Caco-2 (cell line): ENCODE results near the gene C5orf15. TPM values are rescaled to one million over a fixed set of nuclear protein-coding genes. Genes with fewer than 3 reads are reported as not detected.
"Not testable (repeated sequence)": the region's sequence is repeated elsewhere in the genome, so short reads cannot be mapped to it uniquely, and the experiment has no call there.

Experiments used
- BruUV-seq: library from RNA; stranded (reverse); fragments of 400-500 nt; replicated peaks from 2 replicates; lab custom pipeline; 2021; lab: Mats Ljungman, UMichigan
- CTCF ChIA-PET: fragments of 300-600 bp; sonication (Branson Sonifier 250); formaldehyde crosslinking; loops from one replicate; lab custom pipeline; 2022; ENCODE audit warnings: antibody characterized with exemption; lab: Charles Lee
- POLR2A ChIA-PET: fragments of 300-600 bp; sonication (Branson Sonifier 250); formaldehyde crosslinking; loops from one replicate; lab custom pipeline; 2022; ENCODE audit warnings: antibody characterized with exemption; lab: Charles Lee
- DNase-seq, 2 experiments: peaks; one replicate each; pipeline versions ENCODE4 v3.0.0 to v3.0.0-alpha.2; 2020 to 2022
- H3K27me3 ChIP-seq: replicated peaks from 2 replicates; pipeline ENCODE4 v1.6.0; 2011; ENCODE audit warnings: low read length; ENCODE audit not compliant: control insufficient read depth, insufficient read depth
- H3K36me3 ChIP-seq: 2 replicates; pipeline ENCODE4 v1.5.1; 2011; ENCODE audit warnings: low read length; ENCODE audit not compliant: control insufficient read depth, insufficient read depth
- H3K4me1 ChIP-seq: fragments of 250-450 bp; sonication (Bioruptor Pico); 2 replicates; pipeline ENCODE4 v1.5.1; 2020; ENCODE audit warnings: mild to moderate bottlenecking
- H3K4me3 ChIP-seq: 2 replicates; pipeline ENCODE4 v1.5.1; 2011; ENCODE audit warnings: low read depth, mild to moderate bottlenecking, control low read depth, low read length
- H3K9me3 ChIP-seq: fragments of 250-450 bp; sonication (Bioruptor Pico); 2 replicates; pipeline ENCODE4 v1.5.1; 2020; ENCODE audit warnings: mild to moderate bottlenecking, moderate library complexity
- H3K27ac Mint-ChIP-seq: one replicate; pipeline ENCODE4 v1.8.0; 2022; ENCODE audit warnings: mixed read lengths; ENCODE audit not compliant: unreplicated experiment
- H3K27me3 Mint-ChIP-seq: one replicate; pipeline ENCODE4 v1.8.0; 2022; ENCODE audit warnings: mixed read lengths; ENCODE audit not compliant: insufficient read depth, unreplicated experiment
- H3K36me3 Mint-ChIP-seq: one replicate; pipeline ENCODE4 v1.8.0; 2022; ENCODE audit warnings: mild to moderate bottlenecking, mixed read lengths; ENCODE audit not compliant: insufficient read depth, unreplicated experiment
- H3K4me1 Mint-ChIP-seq: one replicate; pipeline ENCODE4 v1.8.0; 2022; ENCODE audit warnings: low read depth, mixed read lengths; ENCODE audit not compliant: unreplicated experiment
- H3K4me3 Mint-ChIP-seq: one replicate; pipeline ENCODE4 v1.8.0; 2022; ENCODE audit warnings: mild to moderate bottlenecking, moderate library complexity, mixed read lengths; ENCODE audit not compliant: unreplicated experiment
- H3K9me3 Mint-ChIP-seq: one replicate; pipeline ENCODE4 v1.8.0; 2022; ENCODE audit warnings: mixed read lengths; ENCODE audit not compliant: unreplicated experiment
- intact Hi-C: fragments of 100-400 bp; cut with micrococcal nuclease; formaldehyde crosslinking; loops from one replicate; pipeline ENCODE4 v1.10.0; 2022; ENCODE audit not compliant: unreplicated experiment
- total RNA-seq: library from RNA; stranded (reverse); gene quantifications from 2 replicates; pipeline ENCODE4 v1.2.3, GENCODE V29; 2022
- TF ChIP-seq, protein P1 (sequence below), 2 experiments: fragments of 200-600 bp in 1 of 2; IDR thresholded peaks; 1 replicate in 1 of 2; 2 replicates in 1 of 2; pipeline versions ENCODE4 v1.5.1 to v1.8.0; 2011 to 2022; ENCODE audit warnings: antibody characterized with exemption in 1 of 2, control low read depth in 1 of 2, inconsistent platforms in 1 of 2, low read depth in 1 of 2, low read length in 1 of 2, mild to moderate bottlenecking in 1 of 2, moderate library complexity in 1 of 2; ENCODE audit not compliant: insufficient read depth in 1 of 2, severe bottlenecking in 1 of 2, unreplicated experiment in 1 of 2

C5orf15 gene
- total RNA-seq, 1 experiment from 2014 or later = 35.6 TPM

DNA sequence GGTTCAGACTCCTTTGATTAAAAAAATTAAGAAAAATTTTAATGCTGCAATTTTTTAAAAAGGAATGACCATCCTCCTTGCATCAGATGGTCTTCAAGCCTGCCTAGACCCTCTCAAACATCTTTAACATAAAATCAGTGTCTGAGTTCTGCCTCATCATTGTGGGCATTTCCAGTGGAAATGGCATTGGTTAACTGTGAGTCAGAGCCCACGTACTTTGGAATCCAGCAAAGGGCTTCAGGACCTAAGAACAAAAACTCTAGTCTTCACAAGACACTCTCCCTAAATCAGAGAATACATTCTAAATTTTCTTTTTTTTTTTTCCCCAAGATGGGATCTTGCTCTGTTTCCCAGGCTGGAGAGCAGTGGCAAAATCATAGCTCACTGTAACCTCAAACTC, 9.4 kb upstream of the C5orf15 start:
- Histone ChIP-seq H3K27me3 (no peaks in the 10 kb centered on the region), H3K4me3 (no peak overlapping the region), H3K4me1 (no peaks in the 10 kb centered on the region), H3K9me3 (no peaks in the 10 kb centered on the region), H3K36me3 (peaks cover 1% of the 10 kb centered on the region; the same call in 1 of the 2 replicates)
- Mint-ChIP-seq H3K27me3 (no peaks in the 10 kb centered on the region), H3K9me3 (no peaks in the 10 kb centered on the region), H3K4me3 (no peak overlapping the region), H3K36me3 (peaks cover 100% of the 10 kb centered on the region), H3K4me1 (peaks cover 4% of the 10 kb centered on the region), H3K27ac (no peak overlapping the region)
- no TSS peak for BruUV-seq
- CTCF ChIA-PET = interaction anchor here (1.4 kb wide), 1 partner anchor 19 kb away, joined by 3 read pairs; no protein-coding TSS in a partner anchor
- POLR2A ChIA-PET = no interaction called here
- intact Hi-C loops = no loop called here
- TF ChIP-seq, protein P1, sequence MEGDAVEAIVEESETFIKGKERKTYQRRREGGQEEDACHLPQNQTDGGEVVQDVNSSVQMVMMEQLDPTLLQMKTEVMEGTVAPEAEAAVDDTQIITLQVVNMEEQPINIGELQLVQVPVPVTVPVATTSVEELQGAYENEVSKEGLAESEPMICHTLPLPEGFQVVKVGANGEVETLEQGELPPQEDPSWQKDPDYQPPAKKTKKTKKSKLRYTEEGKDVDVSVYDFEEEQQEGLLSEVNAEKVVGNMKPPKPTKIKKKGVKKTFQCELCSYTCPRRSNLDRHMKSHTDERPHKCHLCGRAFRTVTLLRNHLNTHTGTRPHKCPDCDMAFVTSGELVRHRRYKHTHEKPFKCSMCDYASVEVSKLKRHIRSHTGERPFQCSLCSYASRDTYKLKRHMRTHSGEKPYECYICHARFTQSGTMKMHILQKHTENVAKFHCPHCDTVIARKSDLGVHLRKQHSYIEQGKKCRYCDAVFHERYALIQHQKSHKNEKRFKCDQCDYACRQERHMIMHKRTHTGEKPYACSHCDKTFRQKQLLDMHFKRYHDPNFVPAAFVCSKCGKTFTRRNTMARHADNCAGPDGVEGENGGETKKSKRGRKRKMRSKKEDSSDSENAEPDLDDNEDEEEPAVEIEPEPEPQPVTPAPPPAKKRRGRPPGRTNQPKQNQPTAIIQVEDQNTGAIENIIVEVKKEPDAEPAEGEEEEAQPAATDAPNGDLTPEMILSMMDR (IDR thresholded peaks at IDR 0.05; ENCODE audit: insufficient read depth in 1 of 2, low read depth in 1 of 2, low read length in 1 of 2, severe bottlenecking in 1 of 2, unreplicated experiment in 1 of 2) = no peak
- DNase-seq = no peak

DNA sequence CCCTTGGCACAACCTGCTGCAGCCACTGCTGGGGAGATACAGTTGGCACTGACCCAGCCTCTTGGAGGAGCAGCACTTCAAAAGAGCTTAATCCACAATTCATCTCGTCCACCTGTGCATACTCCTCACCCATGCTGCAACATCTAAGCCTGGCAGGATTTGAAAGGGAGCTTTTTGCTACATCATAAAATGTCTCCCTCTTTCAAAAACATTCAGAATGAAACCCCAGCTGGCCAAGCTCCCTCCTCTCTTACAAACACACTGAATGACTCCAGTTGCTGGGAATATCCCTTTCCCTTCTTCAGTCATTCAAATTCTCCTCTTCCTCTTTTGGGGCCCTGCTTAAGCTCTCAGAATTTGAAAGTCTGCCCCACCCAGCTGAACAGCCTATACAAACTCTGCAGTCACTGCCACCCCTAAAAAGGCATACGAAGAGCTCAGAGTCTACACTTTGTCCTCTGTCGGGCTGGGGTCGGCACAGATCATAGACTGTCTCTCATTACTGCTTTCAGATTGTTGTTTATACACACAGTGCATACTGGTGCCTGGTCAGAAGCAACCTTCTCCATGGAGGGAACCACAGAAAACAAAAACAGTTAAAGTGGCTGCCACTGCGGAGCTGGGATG, 8.8 kb upstream of the C5orf15 start:
- Mint-ChIP-seq H3K4me1 (peaks cover 9% of the 10 kb centered on the region), H3K27me3 (no peaks in the 10 kb centered on the region), H3K4me3 (no peak overlapping the region), H3K9me3 (no peaks in the 10 kb centered on the region), H3K36me3 (peaks cover 100% of the 10 kb centered on the region), H3K27ac (no peak overlapping the region)
- ChIA-PET CTCF (interaction anchor here (0.6 to 1.4 kb wide), 2 partner anchors 19 to 63 kb away, joined by 3 read pairs; no protein-coding TSS in a partner anchor), POLR2A (no interaction called here)
- H3K9me3 ChIP-seq = no peaks in the 10 kb centered on the region
- DNase-seq = no peak
- H3K4me3 ChIP-seq = no peak overlapping the region
- BruUV-seq = no TSS peak
- H3K4me1 ChIP-seq = no peaks in the 10 kb centered on the region
- intact Hi-C loops = no loop called here
- TF ChIP-seq, protein P1 (IDR thresholded peaks at IDR 0.05; ENCODE audit: insufficient read depth in 1 of 2, low read depth in 1 of 2, low read length in 1 of 2, severe bottlenecking in 1 of 2, unreplicated experiment in 1 of 2) = no peak
- H3K36me3 ChIP-seq = peaks cover 1% of the 10 kb centered on the region; the same call in 1 of the 2 replicates
- H3K27me3 ChIP-seq = no peaks in the 10 kb centered on the region

DNA sequence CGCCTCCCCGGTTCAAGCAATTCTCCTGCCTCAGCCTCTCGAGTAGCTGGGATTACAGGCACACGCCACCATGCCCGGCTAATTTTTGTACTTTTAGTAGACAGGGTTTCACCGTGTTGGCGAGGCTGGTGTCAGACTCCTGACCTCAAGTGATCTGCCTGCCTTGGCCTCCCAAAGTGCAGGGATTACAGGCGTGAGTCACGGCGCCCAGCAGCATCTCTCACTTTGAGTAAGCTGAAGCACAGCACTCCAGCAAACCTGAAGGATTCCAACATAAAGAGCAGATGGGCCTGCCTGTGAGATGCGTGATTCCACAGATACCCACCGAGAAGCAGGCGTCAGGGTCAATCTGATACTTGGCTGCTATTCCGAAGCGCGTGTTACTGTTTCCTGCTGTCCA, 7.1 kb upstream of the C5orf15 start:
- H3K4me3 ChIP-seq, H3K4me3 Mint-ChIP-seq, H3K4me1 Mint-ChIP-seq, H3K27me3 ChIP-seq, H3K27me3 Mint-ChIP-seq, H3K27ac Mint-ChIP-seq, H3K9me3 Mint-ChIP-seq, BruUV-seq, H3K9me3 ChIP-seq, DNase-seq, POLR2A ChIA-PET, H3K4me1 ChIP-seq, intact Hi-C loops, H3K36me3 ChIP-seq: not testable (repeated sequence)
- H3K36me3 Mint-ChIP-seq = peaks cover 97% of the 10 kb centered on the region
- CTCF ChIA-PET = interaction anchor here (1.2 kb wide), 1 partner anchor 552 kb away, joined by 4 read pairs; no protein-coding TSS in a partner anchor
